ENCODE results near the gene OSTN.
"Not testable (repeated sequence)": the region's sequence is repeated elsewhere in the genome, so short reads cannot be mapped to it uniquely, and the experiment has no call there.

Gene OSTN

DNA sequence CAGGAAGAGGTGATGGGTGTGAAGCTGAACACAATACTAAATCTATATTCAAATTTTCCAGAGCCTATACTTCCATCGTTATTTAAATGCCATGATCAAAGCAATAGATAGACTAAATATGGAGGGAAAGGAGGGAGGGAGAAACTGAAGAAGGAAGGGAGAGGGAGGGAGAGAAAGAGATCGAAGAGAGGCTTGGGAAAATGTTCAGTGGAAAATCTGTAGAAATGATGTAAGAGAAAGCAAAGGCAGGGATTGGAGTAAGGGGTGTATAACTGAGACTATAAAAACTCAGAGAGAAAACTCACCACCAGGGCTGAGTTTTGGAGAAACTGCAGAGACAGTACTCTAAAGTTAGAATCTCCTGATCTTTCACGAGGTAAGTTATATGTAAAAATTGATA is at the start of gene OSTN:
OSTN (plus strand) TSS at position 310 of the 400 bp plus-strand sequence. CDS start 13,292 bp downstream, outside the sequence.
- no peak for DNase-seq

DNA sequence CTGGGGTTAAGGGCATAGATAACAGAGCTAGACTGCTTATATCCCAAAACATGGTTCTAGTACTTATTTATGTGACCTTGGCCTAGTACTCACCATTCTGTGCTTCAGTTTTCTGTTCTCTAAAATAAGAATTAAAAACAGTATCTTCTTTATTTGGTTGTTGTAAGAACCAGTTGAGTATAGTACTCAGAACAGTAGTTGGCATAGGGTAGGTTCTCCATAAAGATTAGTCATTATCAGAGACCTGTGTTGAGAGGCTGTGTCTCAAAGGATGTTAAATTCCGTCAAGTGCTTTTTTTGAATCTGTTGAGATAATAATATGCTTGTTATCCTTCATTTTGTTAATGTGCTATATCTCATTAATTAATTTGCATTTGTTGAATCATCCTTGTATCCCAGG is 47.4 kb upstream of the OSTN start:
- no peak for DNase-seq

DNA sequence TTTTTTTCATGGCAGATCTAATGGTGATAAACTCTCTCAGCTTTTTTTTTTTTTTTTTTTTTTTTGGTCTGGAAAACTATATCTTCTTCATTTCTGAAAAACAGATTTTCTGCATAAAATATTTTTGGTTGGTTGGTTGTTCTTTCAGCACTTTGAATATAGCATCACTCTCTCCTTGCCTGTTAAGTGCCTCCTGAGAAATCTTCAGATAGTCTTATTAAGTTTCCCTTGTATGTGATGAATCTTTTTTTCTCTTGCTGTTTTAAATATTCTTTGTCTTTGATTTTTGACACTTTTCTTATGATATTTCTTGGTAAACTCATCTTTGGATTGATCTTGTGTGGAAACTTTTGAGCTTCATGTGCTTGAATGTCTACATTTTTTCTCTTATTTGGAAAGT is 44.2 kb upstream of the OSTN start:
- DNase-seq, result no peak

GRCh38 chr3:191158247-191158646 is 40.8 kb upstream of the OSTN start:
- DNase-seq, result no peak

DNA sequence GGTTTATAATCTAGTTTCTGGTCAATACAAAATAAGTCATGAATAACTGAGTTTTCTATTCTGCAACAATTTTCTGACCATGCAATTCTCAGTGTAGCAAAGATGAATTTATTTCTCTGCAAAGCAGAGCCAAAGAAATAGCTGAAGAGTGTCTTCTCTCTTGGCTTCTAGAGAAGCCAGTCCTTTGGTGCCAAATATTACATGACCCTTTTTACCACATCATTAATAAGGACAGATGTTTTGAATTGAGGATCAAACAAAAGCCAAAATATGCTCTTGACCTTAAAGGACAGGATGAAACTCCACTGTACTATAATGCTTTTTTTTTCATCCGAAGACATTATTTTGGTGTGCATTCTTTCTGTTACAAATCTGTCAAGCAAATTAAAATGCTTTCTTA is 40.2 kb upstream of the OSTN start:
- DNase-seq, result no peak

DNA sequence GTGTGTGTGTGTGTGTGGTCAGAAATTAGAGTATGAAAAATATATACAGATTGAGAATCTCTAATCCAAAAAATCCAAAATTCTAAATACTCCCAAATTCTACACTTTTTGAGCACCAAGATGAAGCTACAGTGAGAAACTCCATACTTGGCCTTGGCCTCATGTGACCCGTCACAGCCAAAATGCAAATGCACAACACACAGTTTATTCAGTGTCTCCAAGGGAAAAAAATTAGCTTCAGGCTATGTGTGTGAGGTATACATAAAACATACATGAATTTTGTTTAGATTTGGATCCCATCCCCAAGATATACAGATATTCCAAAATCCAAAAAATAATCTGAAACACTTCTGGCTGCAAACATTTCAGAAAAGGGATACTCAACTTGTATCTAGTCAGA is 33.2 kb upstream of the OSTN start:
- no peak for DNase-seq

- no peak for DNase-seq
Measured at GRCh38 chr3:191166368-191166767, 32.7 kb upstream of the OSTN start.

DNA sequence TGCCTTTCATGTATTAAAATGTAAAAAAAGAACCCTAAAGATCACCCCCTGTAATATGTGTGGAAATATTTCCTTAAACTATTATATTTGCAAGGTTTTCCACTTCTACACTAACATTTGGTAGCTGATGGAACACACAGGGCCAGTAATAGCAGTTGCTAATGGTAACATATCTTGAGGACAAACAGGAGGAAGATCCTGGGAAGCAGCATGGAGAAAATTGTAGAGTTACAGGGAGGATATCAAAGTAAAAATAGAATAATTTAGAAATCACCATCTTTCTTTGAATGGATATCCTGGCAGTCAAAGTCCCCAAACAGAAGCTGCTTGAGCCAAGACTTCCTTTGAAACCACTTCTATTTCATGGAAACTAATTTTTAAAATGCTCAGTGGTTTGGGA is 29.5 kb upstream of the OSTN start:
- no peak for DNase-seq

DNA sequence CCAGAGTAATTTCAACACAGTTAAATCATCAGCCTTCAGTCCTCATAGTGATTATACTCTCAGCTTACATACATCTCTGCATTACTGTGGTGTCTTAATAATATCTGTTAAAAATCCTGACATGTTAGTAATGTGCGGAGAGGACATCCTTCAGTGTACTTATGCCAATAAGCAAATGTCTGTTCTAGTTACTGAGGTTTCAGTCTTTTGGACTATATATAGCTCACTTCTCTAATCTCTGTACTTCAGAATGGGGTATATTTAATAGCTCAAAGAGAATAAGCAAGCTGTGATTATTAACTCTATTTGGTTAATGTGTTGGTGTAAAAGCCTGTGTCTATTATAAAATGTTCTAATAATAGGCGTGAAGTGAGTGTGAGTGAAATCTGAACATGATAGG is 28.9 kb upstream of the OSTN start:
- DNase-seq, result no peak

DNA sequence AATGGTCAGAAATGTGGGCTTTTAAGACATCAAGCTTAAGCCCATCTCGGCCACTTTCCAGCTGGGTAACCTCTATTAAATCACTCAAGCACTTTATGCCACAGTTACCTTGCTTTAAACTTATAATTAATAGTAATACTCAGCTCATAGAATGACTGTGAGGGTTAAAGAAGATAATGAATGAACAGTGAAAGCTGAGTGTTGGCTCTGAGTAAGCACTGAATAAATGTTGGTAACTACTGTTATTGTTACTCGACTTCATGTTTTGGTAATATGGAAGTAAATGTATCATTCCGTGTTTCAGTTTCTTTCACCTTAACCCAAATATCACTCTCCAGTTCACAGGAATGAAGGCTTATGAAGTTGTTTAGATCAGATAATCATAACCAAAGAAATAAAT is 23.9 kb upstream of the OSTN start:
- no peak for DNase-seq

DNA sequence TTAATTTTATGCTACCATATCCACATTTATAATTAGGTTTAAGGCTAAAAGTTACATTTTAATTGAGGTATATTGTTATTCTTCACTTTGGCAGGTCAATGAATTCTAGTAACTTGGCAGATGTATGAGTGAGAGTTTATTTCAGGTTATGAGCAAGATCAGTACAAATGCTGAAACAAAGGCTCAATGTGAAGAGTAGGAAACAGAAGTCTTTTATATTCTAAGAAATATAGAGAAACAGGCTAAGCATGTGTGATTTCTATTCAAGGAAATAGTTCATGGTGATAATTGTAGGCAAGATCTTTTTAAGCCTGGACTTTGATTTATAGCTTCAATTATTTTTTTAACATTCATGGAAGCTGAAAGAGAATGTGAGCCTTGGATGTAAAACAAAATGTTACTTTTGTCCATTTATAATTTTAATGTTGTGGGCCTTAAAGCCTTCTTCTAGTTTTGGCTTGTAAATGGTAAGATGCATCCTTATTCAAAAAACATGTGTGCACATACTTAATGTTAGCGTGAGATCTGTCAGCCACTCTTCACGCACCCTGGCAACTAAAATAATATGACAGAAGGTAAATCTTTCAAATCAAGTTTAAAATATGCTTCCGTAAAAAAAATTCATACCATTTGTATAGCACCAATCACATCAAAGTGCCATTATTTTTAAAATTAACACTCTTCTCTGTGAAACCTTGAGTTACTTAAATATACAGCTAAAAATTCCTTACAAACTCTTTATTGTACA is 22.8 kb upstream of the OSTN start:
- no peak for DNase-seq

DNA sequence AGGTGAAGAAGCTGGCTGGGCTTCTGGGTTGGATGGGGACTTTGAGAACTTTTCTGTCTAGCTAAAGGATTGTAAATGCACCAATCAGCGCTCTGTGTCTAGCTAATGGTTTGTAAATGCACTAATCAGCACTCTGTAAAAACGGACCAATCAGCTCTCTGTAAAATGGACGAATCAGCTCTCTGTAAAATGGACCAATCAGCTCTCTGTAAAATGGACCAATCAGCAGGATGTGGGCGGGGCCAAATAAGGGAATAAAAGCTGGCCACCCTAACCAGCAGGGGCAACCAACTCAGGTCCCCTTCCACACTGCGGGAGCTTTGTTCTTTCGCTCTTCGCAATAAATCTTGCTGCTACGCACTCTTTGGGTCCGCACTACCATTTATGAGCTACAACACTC is 13.7 kb upstream of the OSTN start:
- DNase-seq, result not testable (repeated sequence)

- not testable (repeated sequence) for DNase-seq
Measured at GRCh38 chr3:191188246-191188645, 10.8 kb upstream of the OSTN start.

DNA sequence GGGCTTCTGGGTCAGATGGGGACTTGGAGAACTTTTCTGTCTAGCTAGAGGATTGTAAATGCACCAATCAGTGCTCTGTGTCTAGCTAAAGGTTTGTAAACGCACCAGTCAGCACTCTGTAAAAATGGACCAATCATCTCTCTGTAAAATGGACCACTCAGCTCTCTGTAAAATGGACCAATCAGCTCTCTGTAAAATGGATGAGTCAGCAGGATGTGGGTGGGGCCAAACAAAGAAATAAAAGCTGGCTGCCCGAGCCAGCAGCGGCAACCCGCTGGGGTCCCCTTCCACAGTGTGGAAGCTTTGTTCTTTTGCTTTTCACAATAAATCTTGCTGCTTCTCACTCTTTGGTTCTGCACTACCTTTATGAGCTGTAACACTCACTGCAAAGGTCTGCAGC is 6.8 kb upstream of the OSTN start:
- not testable (repeated sequence) for DNase-seq

DNA sequence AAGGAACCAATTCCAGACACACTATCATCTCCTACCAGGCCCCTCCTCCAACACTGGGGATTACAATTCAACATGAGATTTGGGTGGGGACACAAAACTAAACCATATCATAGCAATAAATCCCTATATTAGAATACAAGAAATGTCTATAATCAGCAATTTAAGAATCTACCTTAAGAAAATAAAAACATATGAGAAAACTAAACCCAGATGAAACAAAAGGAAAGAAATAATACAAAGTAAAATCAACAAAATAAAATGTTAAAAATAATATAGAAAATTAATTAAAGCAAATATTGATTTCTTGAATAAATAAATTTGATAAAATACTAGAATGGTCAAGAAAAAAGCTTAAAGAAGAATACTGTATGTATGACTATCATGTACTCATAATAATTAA is 6.1 kb upstream of the OSTN start:
- DNase-seq, result no peak

DNA sequence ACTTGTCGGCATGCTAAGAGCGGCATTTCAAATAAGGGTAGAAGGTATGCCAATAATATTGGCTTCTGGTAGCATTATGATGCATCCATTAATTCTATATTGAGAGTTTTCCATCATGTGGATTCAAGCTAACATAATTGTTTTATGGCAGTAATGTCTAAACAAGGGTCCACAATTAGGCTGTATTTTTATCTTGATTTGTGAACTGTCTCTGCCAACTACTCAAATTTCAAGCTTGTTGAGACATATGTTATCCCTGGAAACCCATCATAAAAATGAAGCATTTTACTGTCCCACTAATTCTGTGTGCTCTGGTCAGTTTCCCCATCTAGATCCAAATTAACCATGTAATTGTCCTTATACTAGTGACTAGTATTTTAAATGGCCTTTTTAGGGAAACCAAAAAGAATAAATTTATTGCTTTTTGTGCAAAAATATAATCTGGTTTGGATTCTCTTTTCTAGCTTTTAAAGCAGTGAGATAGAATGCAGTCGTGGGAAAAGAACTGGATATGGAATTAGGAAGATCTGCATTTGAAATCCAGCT is 1.2 kb upstream of the OSTN start:
- no peak for DNase-seq

GRCh38 chr3:191198480-191198879 is 561 bp upstream of the OSTN start:
- DNase-seq, result no peak

GRCh38 chr3:191210032-191210431 is 11.0 kb downstream of the OSTN start:
- DNase-seq, result no peak

- no peak for DNase-seq
Measured at GRCh38 chr3:191216510-191216909, 17.5 kb downstream of the OSTN start.

GRCh38 chr3:191217301-191217700 is 18.3 kb downstream of the OSTN start:
- DNase-seq, result no peak

GRCh38 chr3:191220908-191221307 is 21.9 kb downstream of the OSTN start:
- DNase-seq, result no peak

- no peak for DNase-seq
Measured at GRCh38 chr3:191221638-191222037, 22.6 kb downstream of the OSTN start.

GRCh38 chr3:191227541-191227940 is 28.5 kb downstream of the OSTN start:
- DNase-seq, result no peak

DNA sequence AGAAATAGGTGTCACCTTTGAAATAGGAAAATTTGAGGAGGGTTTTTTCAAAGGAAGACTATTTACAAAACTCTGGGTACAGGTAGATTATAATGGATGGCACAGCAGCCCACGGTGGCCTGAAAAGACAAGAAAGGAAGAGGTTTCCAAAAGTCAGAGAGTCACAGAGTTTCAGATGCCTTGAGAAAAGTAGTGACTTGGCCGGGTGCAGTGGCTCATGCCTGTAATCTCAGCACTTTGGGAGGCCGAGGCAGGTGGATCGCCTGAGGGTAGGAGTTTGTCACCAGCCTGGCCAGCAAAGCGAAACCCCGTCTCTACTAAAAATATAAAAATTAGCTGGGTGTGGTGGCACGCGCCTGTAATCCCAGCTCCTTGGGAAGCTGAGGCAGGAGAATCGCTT is 35.2 kb downstream of the OSTN start:
- no peak for DNase-seq

All from NCI-H510A treated with DMSO at 0.1 percent for 48 hours (cell line).